Measurements from ENCODE around the gene TOR1AIP2.

The TOR1AIP2 gene

DNA sequence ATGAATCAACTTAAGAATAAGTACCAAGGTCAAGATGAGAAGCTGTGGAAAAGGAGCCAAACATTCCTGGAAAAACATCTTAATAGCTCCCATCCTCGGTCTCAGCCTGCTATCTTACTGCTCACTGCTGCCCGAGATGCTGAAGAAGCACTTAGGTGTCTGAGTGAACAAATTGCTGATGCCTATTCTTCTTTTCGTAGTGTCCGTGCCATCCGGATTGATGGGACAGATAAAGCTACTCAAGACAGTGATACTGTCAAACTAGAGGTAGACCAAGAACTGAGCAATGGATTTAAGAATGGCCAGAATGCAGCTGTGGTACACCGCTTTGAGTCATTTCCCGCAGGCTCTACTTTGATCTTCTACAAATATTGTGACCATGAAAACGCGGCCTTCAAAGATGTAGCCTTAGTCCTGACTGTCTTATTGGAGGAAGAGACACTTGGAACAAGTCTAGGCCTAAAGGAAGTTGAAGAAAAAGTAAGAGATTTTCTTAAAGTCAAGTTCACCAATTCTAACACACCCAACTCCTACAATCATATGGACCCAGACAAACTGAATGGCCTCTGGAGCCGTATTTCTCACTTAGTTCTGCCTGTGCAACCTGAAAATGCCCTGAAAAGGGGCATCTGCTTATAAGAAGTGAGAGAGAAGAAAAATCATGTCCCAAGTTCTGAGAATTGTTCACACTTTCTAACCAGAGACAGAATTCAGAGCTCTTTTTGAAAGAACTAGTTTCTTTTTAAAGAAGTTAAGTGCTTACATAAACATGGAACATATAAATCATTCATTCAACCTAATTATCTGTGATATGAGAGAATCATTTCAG is 40.2 kb upstream of the TOR1AIP2 start:
- DNase-seq (ENCODE audit: insufficient read length, low spot score): no peak
- TF ChIP-seq POLR2AphosphoS5 (IDR thresholded peaks at IDR 0.05; ENCODE audit: low read depth, low read length) (no peak), SPI1 (IDR thresholded peaks at IDR 0.05; ENCODE audit: low read depth, low read length) (no peak), TAF1 (IDR thresholded peaks at IDR 0.05; ENCODE audit: low read depth, low read length) (no peak), POLR2A (IDR thresholded peaks at IDR 0.05; ENCODE audit: low read depth, low read length) (no peak), PAX5 (IDR thresholded peaks at IDR 0.05; ENCODE audit: insufficient read depth, low read length, severe bottlenecking) (no peak), POU2F2 (IDR thresholded peaks at IDR 0.05; ENCODE audit: low read depth, low read length) (no peak)
- no peak for FAIRE-seq

DNA sequence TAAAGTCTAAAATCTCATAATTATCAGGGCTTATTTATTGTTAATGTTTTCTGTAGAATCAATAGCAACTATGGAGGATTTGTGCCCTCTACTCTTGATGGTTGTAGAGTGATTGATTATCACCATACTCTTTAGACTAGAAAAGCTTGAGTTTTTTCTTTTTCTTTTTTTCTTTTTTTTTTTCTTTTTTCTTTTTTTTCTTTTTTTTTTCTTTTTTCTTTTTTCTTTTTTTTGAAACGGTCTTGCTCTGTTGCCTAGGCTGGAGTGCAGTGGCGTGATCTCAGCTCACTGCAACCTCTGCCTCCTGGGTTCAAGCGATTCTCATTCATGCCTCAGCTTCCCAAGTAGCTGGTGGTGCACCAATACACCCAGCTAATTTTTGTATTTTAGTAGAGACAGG is 34.2 kb upstream of the TOR1AIP2 start:
- no peak for FAIRE-seq
- no peak for TF ChIP-seq TAF1 (IDR thresholded peaks at IDR 0.05; ENCODE audit: low read depth, low read length)
- TF ChIP-seq PAX5 (IDR thresholded peaks at IDR 0.05; ENCODE audit: insufficient read depth, low read length, severe bottlenecking): no peak
- no peak for TF ChIP-seq POLR2A (IDR thresholded peaks at IDR 0.05; ENCODE audit: low read depth, low read length)
- no peak for TF ChIP-seq SPI1 (IDR thresholded peaks at IDR 0.05; ENCODE audit: low read depth, low read length)
- TF ChIP-seq POU2F2 (IDR thresholded peaks at IDR 0.05; ENCODE audit: low read depth, low read length): no peak
- no peak for TF ChIP-seq POLR2AphosphoS5 (IDR thresholded peaks at IDR 0.05; ENCODE audit: low read depth, low read length)
- DNase-seq (ENCODE audit: insufficient read length, low spot score): no peak

DNA sequence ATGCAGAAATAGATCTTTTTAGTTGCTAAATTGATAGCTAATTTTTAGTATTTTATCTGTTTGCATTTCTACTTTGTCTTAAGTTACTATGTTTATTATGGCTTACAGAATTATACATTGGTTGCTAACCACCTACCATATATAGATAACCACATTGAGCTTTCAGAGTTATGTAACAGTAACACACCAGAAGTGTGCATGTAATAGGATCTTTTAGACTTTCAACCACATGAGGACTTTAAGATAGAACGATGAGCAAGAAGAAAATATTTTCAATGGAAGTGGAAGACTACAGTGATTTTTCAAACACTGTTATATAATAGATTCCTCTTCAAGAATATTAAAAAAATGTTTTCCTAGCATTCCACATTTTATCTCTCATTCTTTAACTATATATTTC is 33.3 kb upstream of the TOR1AIP2 start:
- TF ChIP-seq POU2F2 (IDR thresholded peaks at IDR 0.05; ENCODE audit: low read depth, low read length): no peak
- no peak for TF ChIP-seq POLR2AphosphoS5 (IDR thresholded peaks at IDR 0.05; ENCODE audit: low read depth, low read length)
- no peak for TF ChIP-seq PAX5 (IDR thresholded peaks at IDR 0.05; ENCODE audit: insufficient read depth, low read length, severe bottlenecking)
- no peak for TF ChIP-seq POLR2A (IDR thresholded peaks at IDR 0.05; ENCODE audit: low read depth, low read length)
- TF ChIP-seq SPI1 (IDR thresholded peaks at IDR 0.05; ENCODE audit: low read depth, low read length): no peak
- TF ChIP-seq TAF1 (IDR thresholded peaks at IDR 0.05; ENCODE audit: low read depth, low read length): no peak
- FAIRE-seq (no peak), DNase-seq (ENCODE audit: insufficient read length, low spot score) (no peak)

GRCh38 chr1:179889589-179889988 is 12.0 kb upstream of the TOR1AIP2 start:
- DNase-seq (ENCODE audit: insufficient read length, low spot score): no peak
- no peak for TF ChIP-seq POU2F2 (IDR thresholded peaks at IDR 0.05; ENCODE audit: low read depth, low read length)
- TF ChIP-seq SPI1 (IDR thresholded peaks at IDR 0.05; ENCODE audit: low read depth, low read length): no peak
- no peak for FAIRE-seq

DNA sequence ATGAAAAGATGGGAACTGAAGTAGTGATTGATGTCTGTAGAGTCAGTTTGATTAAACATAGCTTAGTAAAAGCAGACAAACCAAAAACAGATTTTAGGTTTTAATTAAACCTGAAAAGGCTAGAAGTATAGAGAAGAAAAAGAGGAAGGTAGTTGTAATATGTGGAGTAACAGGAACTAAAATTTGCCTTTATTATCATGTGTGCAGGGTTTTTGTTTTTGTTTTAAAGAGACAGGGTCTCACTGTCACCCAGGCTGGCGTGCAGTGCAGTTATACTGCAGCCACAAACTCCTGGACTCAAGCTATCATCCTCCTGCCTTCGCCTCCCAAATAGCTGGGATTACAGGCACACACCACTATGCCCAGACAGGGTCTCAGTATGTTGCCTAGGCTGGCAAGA is 10.5 kb upstream of the TOR1AIP2 start:
- DNase-seq (ENCODE audit: insufficient read length, low spot score): no peak
- peak; percentile 83 for FAIRE-seq
- TF ChIP-seq POU2F2 (IDR thresholded peaks at IDR 0.05; ENCODE audit: low read depth, low read length) (no peak), TAF1 (IDR thresholded peaks at IDR 0.05; ENCODE audit: low read depth, low read length) (no peak), POLR2A (IDR thresholded peaks at IDR 0.05; ENCODE audit: low read depth, low read length) (no peak), POLR2AphosphoS5 (IDR thresholded peaks at IDR 0.05; ENCODE audit: low read depth, low read length) (no peak), SPI1 (IDR thresholded peaks at IDR 0.05; ENCODE audit: low read depth, low read length) (no peak), PAX5 (IDR thresholded peaks at IDR 0.05; ENCODE audit: insufficient read depth, low read length, severe bottlenecking) (no peak)

DNA sequence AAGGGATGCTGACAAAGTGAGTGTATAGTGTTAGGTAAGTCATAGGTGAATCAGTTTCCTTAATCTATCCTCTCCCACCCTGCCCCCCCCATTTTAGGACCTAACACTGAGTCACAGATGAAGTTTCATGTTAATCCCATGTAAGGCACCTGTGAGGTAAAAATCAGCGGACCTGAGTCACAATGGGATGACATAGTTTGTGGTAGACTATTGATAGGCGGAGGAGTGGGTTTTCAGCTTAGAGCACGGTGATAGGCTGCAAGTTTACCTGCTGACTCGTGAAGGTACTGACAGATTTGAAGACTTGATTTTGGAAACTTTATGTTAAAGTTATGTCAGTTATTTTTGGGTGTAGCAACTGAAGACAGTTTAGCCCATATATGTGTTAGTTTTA is 6.1 kb upstream of the TOR1AIP2 start:
- TF ChIP-seq TAF1 (IDR thresholded peaks at IDR 0.05; ENCODE audit: low read depth, low read length): peak; percentile 28; the same call in 1 of the 2 replicates
- TF ChIP-seq SPI1 (IDR thresholded peaks at IDR 0.05; ENCODE audit: low read depth, low read length): no peak
- peak; percentile 34 for TF ChIP-seq PAX5 (IDR thresholded peaks at IDR 0.05; ENCODE audit: insufficient read depth, low read length, severe bottlenecking)
- DNase-seq (ENCODE audit: insufficient read length, low spot score) (no peak), FAIRE-seq (peak; percentile 86)

GRCh38 chr1:179883040-179883744 is 5.6 kb upstream of the TOR1AIP2 start:
- 0 out of 2 replicates have a peak, but pooled peaks have one; percentile 35 for TF ChIP-seq POLR2A (IDR thresholded peaks at IDR 0.05; ENCODE audit: low read depth, low read length)
- peak; percentile 49; the same call in 1 of the 2 replicates for TF ChIP-seq SPI1 (IDR thresholded peaks at IDR 0.05; ENCODE audit: low read depth, low read length)
- TF ChIP-seq POU2F2 (IDR thresholded peaks at IDR 0.05; ENCODE audit: low read depth, low read length): peak; percentile 1; the same call in 1 of the 2 replicates
- TF ChIP-seq TAF1 (IDR thresholded peaks at IDR 0.05; ENCODE audit: low read depth, low read length): no peak
- peak; percentile 22 for TF ChIP-seq POLR2AphosphoS5 (IDR thresholded peaks at IDR 0.05; ENCODE audit: low read depth, low read length)
- no peak for FAIRE-seq
- no peak for DNase-seq (ENCODE audit: insufficient read length, low spot score)

GRCh38 chr1:179882253-179883039 is 4.8 kb upstream of the TOR1AIP2 start, which contains the start of gene TOR1AIP1:
TSS of gene TOR1AIP1 (plus strand) at chr1:179882285. CDS start at chr1:179882503, 218 bp downstream.
- DNase-seq (ENCODE audit: insufficient read length, low spot score) (peak; percentile 63), FAIRE-seq (peak; percentile 97)
- TF ChIP-seq POU2F2 (IDR thresholded peaks at IDR 0.05; ENCODE audit: low read depth, low read length): peak; percentile 75
- peak; percentile 100 for TF ChIP-seq SPI1 (IDR thresholded peaks at IDR 0.05; ENCODE audit: low read depth, low read length)
- peak; percentile 88 for TF ChIP-seq POLR2A (IDR thresholded peaks at IDR 0.05; ENCODE audit: low read depth, low read length)
- peak; percentile 90 for TF ChIP-seq TAF1 (IDR thresholded peaks at IDR 0.05; ENCODE audit: low read depth, low read length)
- TF ChIP-seq PAX5 (IDR thresholded peaks at IDR 0.05; ENCODE audit: insufficient read depth, low read length, severe bottlenecking): peak; percentile 75
- peak; percentile 83 for TF ChIP-seq POLR2AphosphoS5 (IDR thresholded peaks at IDR 0.05; ENCODE audit: low read depth, low read length)

Measured in GM12891 (cell line).